H9 (cell line): ENCODE results near the gene GNA15. TPM values are rescaled to one million over a fixed set of nuclear protein-coding genes. Genes with fewer than 3 reads are reported as not detected.

Experiments used
- DNase-seq: peaks from one replicate; pipeline ENCODE4 v3.0.0-alpha.2; 2017
- H2AFZ ChIP-seq: one replicate; pipeline ENCODE4 v1.6.1; 2013; ENCODE audit warnings: mild to moderate bottlenecking, low read length, control low read depth, moderate library complexity
- H2AK5ac ChIP-seq: 2 replicates; pipeline ENCODE4 v1.6.1; 2013; ENCODE audit warnings: low read length, control low read depth, mixed read lengths; ENCODE audit not compliant: insufficient read length
- H2BK120ac ChIP-seq: one replicate; pipeline ENCODE4 v1.6.1; 2013; ENCODE audit warnings: low read depth, mild to moderate bottlenecking, low read length, control low read depth, inconsistent platforms; ENCODE audit not compliant: poor library complexity, severe bottlenecking
- H2BK12ac ChIP-seq: 2 replicates; pipeline ENCODE4 v1.6.1; 2013; ENCODE audit warnings: low read length, control low read depth, mixed read lengths, low read depth; ENCODE audit not compliant: insufficient read length
- H2BK15ac ChIP-seq: 2 replicates; pipeline ENCODE4 v1.6.1; 2013; ENCODE audit warnings: low read depth, low read length, control low read depth
- H2BK20ac ChIP-seq: one replicate; pipeline ENCODE4 v1.6.1; 2013; ENCODE audit warnings: low read depth, mild to moderate bottlenecking, low read length, control low read depth, inconsistent platforms; ENCODE audit not compliant: poor library complexity, severe bottlenecking
- H2BK5ac ChIP-seq: 2 replicates; pipeline ENCODE4 v1.6.1; 2013; ENCODE audit warnings: low read length, control low read depth, mixed read lengths; ENCODE audit not compliant: insufficient read length
- H3K14ac ChIP-seq: 2 replicates; pipeline ENCODE4 v1.6.1; 2013; ENCODE audit warnings: low read length, control low read depth; ENCODE audit not compliant: insufficient read depth
- H3K18ac ChIP-seq: 2 replicates; pipeline ENCODE4 v1.6.1; 2013; ENCODE audit warnings: low read depth, mild to moderate bottlenecking, mixed read lengths, low read length, control low read depth; ENCODE audit not compliant: insufficient read length
- H3K23ac ChIP-seq: 2 replicates; pipeline ENCODE4 v1.6.1; 2013; ENCODE audit warnings: low read length, control low read depth, mixed read lengths, low read depth; ENCODE audit not compliant: insufficient read length
- H3K23me2 ChIP-seq: 2 replicates; pipeline ENCODE4 v1.6.1; 2013; ENCODE audit warnings: low read depth, mild to moderate bottlenecking, mixed read lengths, low read length, control low read depth; ENCODE audit not compliant: insufficient read length, poor library complexity, severe bottlenecking
- H3K27ac ChIP-seq: 2 replicates; pipeline ENCODE4 v1.5.1; 2013; ENCODE audit warnings: low read length, control low read depth, mixed read lengths, low read depth; ENCODE audit not compliant: insufficient read length
- H3K27me3 ChIP-seq: 2 replicates; pipeline ENCODE4 v1.6.1; 2013; ENCODE audit warnings: low read length, control low read depth, inconsistent platforms; ENCODE audit not compliant: insufficient read depth
- H3K4ac ChIP-seq: 2 replicates; pipeline ENCODE4 v1.6.1; 2013; ENCODE audit warnings: low read depth, mild to moderate bottlenecking, control low read depth, inconsistent platforms, low read length, moderate library complexity
- H3K4me1 ChIP-seq: 2 replicates; pipeline ENCODE4 v1.6.1; 2013; ENCODE audit warnings: low read length, control low read depth, inconsistent platforms; ENCODE audit not compliant: insufficient read depth
- H3K4me2 ChIP-seq: 2 replicates; pipeline ENCODE4 v1.6.1; 2013; ENCODE audit warnings: low read length, control low read depth, mixed read lengths; ENCODE audit not compliant: insufficient read length, insufficient read depth
- H3K56ac ChIP-seq: 2 replicates; pipeline ENCODE4 v1.6.1; 2013; ENCODE audit warnings: low read depth, mild to moderate bottlenecking, mixed read lengths, low read length, control low read depth; ENCODE audit not compliant: insufficient read length
- H3K79me1 ChIP-seq: 2 replicates; pipeline ENCODE4 v1.6.1; 2013; ENCODE audit warnings: low read depth, mild to moderate bottlenecking, moderate library complexity, low read length, control low read depth, inconsistent platforms; ENCODE audit not compliant: insufficient read depth, poor library complexity, severe bottlenecking
- H3K79me2 ChIP-seq: 2 replicates; pipeline ENCODE4 v1.6.1; 2013; ENCODE audit warnings: low read length, control low read depth, inconsistent platforms; ENCODE audit not compliant: insufficient read depth
- H3K9ac ChIP-seq: 2 replicates; pipeline ENCODE4 v1.6.1; 2013; ENCODE audit warnings: low read length, control low read depth, mixed read lengths; ENCODE audit not compliant: insufficient read length; ENCODE audit errors: extremely low read depth
- H3K9me3 ChIP-seq: one replicate; pipeline ENCODE4 v1.6.1; 2013; ENCODE audit warnings: low read depth, low read length, inconsistent platforms; ENCODE audit not compliant: control insufficient read depth
- H3T11ph ChIP-seq: one replicate; pipeline ENCODE4 v1.6.1; 2013; ENCODE audit warnings: mild to moderate bottlenecking, low read length, control low read depth, inconsistent platforms
- H4K20me1 ChIP-seq: one replicate; pipeline ENCODE4 v1.6.1; 2013; ENCODE audit not compliant: control insufficient read depth, insufficient read length, insufficient read depth
- H4K5ac ChIP-seq: 2 replicates; pipeline ENCODE4 v1.6.1; 2013; ENCODE audit warnings: low read depth, mild to moderate bottlenecking, mixed read lengths, low read length, control low read depth; ENCODE audit not compliant: insufficient read length
- H4K8ac ChIP-seq: replicated peaks from 2 replicates; pipeline ENCODE4 v1.6.1; 2013; ENCODE audit warnings: low read length, control low read depth, mixed read lengths, low read depth; ENCODE audit not compliant: insufficient read length
- H4K91ac ChIP-seq: 2 replicates; pipeline ENCODE4 v1.6.1; 2013; ENCODE audit warnings: low read depth, mild to moderate bottlenecking, moderate library complexity, mixed read lengths, low read length, control low read depth; ENCODE audit not compliant: insufficient read length
- H3K27ac Mint-ChIP-seq, 3 experiments: 2 replicates in 2 of 3; 3 replicates in 1 of 3; pipeline ENCODE4 v1.8.0; 2020 to 2021; ENCODE audit warnings: mixed read lengths in 3 of 3, mild to moderate bottlenecking in 1 of 3, moderate library complexity in 1 of 3
- H3K27me3 Mint-ChIP-seq: 2 replicates; pipeline ENCODE4 v1.8.0; 2021; ENCODE audit warnings: low read depth, mild to moderate bottlenecking, moderate library complexity, mixed read lengths
- H3K36me3 Mint-ChIP-seq, 3 experiments: 2 replicates in 2 of 3; 3 replicates in 1 of 3; pipeline ENCODE4 v1.8.0; 2020 to 2021; ENCODE audit warnings: low read depth in 3 of 3, mixed read lengths in 3 of 3; ENCODE audit not compliant: insufficient read depth in 1 of 3
- H3K4me1 Mint-ChIP-seq, 2 experiments: 2 replicates each; pipeline ENCODE4 v1.8.0; 2020; ENCODE audit warnings: mixed read lengths in 2 of 2
- H3K4me3 Mint-ChIP-seq, 2 experiments: 2 replicates in 1 of 2; 3 replicates in 1 of 2; pipeline ENCODE4 v1.8.0; 2020 to 2021; ENCODE audit warnings: mild to moderate bottlenecking in 2 of 2, mixed read lengths in 2 of 2, moderate library complexity in 1 of 2
- H3K9me3 Mint-ChIP-seq, 2 experiments: 2 replicates in 1 of 2; 3 replicates in 1 of 2; pipeline ENCODE4 v1.8.0; 2020; ENCODE audit warnings: mild to moderate bottlenecking in 2 of 2, mixed read lengths in 2 of 2, moderate library complexity in 1 of 2
- CTCF ChIP-seq: fragments of 200-600 bp; sonication (generic); conservative IDR thresholded peaks from 3 replicates; pipeline ENCODE4 v1.8.0; 2021; ENCODE audit warnings: antibody characterized with exemption, mild to moderate bottlenecking
- WGBS: extraction: QIAGEN DNeasy Blood & Tissue Kit; methylation state at CpG from one replicate; pipeline ENCODE4 v1.1.7; 2013; ENCODE audit warnings: missing lambda C conversion rate, low lambda C conversion rate, mixed read lengths; ENCODE audit not compliant: insufficient read length; ENCODE audit errors: extremely low coverage; 5-methylcytosine and 5-hydroxymethylcytosine counted together
- total RNA-seq: library from RNA; stranded (reverse); gene quantifications from 2 replicates; pipeline ENCODE4 v1.2.1, GENCODE V29; 2021

Gene GNA15
- total RNA-seq, 1 experiment from 2014 or later: not detected

- TF ChIP-seq CTCF: no peak
- Histone ChIP-seq H2AK5ac (no peak overlapping the region), H3K9ac (no peak overlapping the region), H3K23ac (no peak overlapping the region), H2BK5ac (no peak overlapping the region), H4K91ac (no peak overlapping the region), H3K18ac (no peak overlapping the region), H2BK20ac (no peak overlapping the region), H2BK120ac (no peak overlapping the region), H3K79me1 (no peaks in the 10 kb centered on the region), H3K56ac (no peak overlapping the region), H3K4me2 (no peak overlapping the region), H3K27ac (no peak overlapping the region), H4K5ac (no peak overlapping the region), H4K20me1 (no peaks in the 10 kb centered on the region), H3K4ac (no peak overlapping the region), H3K27me3 (no peaks in the 10 kb centered on the region), H4K8ac (no peak overlapping the region), H2AFZ (no peak overlapping the region), H3K14ac (no peak overlapping the region), H3T11ph (no peak overlapping the region), H3K4me1 (no peaks in the 10 kb centered on the region), H2BK15ac (no peak overlapping the region), H3K79me2 (no peaks in the 10 kb centered on the region), H3K9me3 (no peaks in the 10 kb centered on the region), H2BK12ac (no peak overlapping the region), H3K23me2 (no peaks in the 10 kb centered on the region)
- no peak overlapping the region; a peak in 1 of 7 replicates for H3K27ac Mint-ChIP-seq
- no peak for DNase-seq
- no peak overlapping the region for H3K4me3 Mint-ChIP-seq
- no peaks in the 10 kb centered on the region for H3K9me3 Mint-ChIP-seq
- no peaks in the 10 kb centered on the region for H3K4me1 Mint-ChIP-seq
- no CpG with 5 or more reads among the region's 14 CpGs for WGBS
- H3K36me3 Mint-ChIP-seq: peaks cover 2 to 26% (median 6%) of the 10 kb centered on the region in 3 experiments; a peak in 5 of 7 replicates
- no peaks in the 10 kb centered on the region for H3K27me3 Mint-ChIP-seq
Observed at GRCh38 chr19:3201911-3202310, 66.1 kb downstream of the GNA15 start.
